ENCODE measurements around the gene RFTN1.

DNA sequence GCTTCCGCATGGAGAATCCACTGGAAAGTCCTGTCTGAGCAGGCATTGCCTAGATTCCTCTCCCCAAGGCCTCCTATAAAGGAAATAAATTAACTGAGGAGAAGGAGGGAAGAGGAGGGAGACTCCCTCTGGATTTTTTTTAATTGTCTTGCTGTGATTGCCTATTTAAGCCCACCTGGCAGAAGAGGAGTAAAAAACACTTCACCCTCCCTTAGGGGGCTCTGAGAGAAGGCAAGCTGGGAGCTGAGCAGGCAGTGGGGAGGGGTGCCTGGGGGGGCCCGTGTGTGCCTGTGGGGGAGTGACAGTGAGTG lies 138.6 kb downstream of the RFTN1 start:
- TF ChIP-seq, protein P1, sequence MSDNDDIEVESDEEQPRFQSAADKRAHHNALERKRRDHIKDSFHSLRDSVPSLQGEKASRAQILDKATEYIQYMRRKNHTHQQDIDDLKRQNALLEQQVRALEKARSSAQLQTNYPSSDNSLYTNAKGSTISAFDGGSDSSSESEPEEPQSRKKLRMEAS (IDR thresholded peaks at IDR 0.05; ENCODE audit: insufficient read depth, insufficient read length), result no peak
- no peak for TF ChIP-seq POLR2A (IDR thresholded peaks at IDR 0.05; ENCODE audit: low read depth, low read length)
- TF ChIP-seq, protein P2, sequence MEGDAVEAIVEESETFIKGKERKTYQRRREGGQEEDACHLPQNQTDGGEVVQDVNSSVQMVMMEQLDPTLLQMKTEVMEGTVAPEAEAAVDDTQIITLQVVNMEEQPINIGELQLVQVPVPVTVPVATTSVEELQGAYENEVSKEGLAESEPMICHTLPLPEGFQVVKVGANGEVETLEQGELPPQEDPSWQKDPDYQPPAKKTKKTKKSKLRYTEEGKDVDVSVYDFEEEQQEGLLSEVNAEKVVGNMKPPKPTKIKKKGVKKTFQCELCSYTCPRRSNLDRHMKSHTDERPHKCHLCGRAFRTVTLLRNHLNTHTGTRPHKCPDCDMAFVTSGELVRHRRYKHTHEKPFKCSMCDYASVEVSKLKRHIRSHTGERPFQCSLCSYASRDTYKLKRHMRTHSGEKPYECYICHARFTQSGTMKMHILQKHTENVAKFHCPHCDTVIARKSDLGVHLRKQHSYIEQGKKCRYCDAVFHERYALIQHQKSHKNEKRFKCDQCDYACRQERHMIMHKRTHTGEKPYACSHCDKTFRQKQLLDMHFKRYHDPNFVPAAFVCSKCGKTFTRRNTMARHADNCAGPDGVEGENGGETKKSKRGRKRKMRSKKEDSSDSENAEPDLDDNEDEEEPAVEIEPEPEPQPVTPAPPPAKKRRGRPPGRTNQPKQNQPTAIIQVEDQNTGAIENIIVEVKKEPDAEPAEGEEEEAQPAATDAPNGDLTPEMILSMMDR (IDR thresholded peaks at IDR 0.05; ENCODE audit: extremely low read depth in 1 of 2, insufficient read depth in 1 of 2, low read depth in 1 of 2, low read length in 2 of 2), result no peak
- no peak for TF ChIP-seq EZH2 (IDR thresholded peaks at IDR 0.05; ENCODE audit: borderline replicate concordance, low read depth, low read length, severe bottlenecking)
